GM19043 (cell line): Measurements from ENCODE around the gene ARID3A.

Experiments
- ATAC-seq: cut with Tn5 transposase; IDR thresholded peaks from one replicate; pipeline ENCODE4 v1.9.1; 2021; ENCODE audit warnings: low read depth; ENCODE audit not compliant: unreplicated experiment

Gene ARID3A

DNA sequence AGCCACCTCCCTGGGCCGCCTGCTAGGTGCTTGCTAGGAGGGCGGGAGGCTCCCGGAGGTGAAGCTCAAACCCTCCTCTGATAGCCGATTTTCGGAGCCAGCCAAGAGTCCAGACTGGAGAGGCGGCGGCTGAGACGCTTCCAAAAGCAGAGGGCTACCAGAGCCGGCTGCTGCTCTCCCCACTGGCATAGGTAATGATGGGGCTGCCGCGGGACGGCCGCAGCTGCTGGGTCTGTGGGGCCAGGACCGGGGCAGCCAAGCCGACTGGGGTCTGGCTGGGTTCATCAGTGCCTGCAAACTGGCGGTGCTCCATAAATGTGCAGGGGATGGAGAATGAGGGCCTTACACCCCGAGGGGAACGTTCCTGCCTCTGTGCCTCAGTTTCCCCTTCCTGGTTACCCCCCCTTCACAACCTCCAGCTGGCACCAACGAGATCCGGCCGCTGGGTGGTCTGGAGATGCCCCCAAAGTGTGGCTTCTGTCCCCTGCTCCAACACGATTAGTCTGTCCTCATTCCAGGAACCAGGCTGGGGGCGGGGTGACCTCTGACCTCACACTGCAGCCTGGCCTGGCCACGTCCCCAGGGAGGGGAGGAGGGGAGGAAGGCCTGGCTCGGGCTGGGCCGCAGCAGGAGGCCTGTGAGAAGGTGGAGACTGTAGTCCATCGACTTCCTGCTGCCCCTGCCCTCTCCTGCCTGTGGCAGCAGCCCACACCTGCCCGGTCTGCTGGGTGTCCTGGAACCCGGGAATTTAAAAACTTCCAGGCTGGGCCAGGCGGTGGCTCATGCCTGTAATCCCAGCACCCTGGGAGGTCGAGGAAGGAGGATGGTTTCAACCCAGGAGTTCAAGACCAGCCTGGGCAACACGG, 54.5 kb downstream of the ARID3A start:
- no peak for ATAC-seq

DNA sequence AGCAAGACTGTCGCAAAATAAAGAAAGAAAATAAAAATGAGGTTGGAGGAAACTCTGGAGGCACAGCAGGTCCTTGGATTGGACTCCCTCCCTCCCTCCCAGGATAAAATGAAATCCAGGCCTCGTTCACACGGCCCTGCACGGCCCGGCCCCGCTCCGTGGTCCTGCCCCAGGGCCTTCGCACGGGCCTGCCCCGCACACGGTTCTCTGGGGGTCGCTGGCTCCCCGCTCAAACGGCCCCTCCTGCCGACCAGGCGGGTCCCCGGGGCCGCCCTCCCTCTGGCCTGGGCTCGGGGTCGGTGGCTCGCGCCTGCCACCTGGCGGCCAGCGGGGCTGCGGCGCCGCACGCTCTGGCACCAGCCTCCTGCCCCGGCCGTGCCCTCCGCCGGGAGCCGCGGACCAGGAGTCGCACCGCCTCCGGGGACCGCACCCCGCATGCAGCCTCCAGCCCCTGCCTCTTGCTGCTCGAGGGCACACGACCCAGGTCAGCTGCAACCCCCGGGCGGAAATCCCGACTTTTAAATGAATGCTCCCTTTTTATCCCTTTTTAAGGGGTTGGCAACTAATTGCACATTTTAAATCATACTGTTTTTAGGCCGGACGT, 56.8 kb downstream of the ARID3A start:
- no peak for ATAC-seq

DNA sequence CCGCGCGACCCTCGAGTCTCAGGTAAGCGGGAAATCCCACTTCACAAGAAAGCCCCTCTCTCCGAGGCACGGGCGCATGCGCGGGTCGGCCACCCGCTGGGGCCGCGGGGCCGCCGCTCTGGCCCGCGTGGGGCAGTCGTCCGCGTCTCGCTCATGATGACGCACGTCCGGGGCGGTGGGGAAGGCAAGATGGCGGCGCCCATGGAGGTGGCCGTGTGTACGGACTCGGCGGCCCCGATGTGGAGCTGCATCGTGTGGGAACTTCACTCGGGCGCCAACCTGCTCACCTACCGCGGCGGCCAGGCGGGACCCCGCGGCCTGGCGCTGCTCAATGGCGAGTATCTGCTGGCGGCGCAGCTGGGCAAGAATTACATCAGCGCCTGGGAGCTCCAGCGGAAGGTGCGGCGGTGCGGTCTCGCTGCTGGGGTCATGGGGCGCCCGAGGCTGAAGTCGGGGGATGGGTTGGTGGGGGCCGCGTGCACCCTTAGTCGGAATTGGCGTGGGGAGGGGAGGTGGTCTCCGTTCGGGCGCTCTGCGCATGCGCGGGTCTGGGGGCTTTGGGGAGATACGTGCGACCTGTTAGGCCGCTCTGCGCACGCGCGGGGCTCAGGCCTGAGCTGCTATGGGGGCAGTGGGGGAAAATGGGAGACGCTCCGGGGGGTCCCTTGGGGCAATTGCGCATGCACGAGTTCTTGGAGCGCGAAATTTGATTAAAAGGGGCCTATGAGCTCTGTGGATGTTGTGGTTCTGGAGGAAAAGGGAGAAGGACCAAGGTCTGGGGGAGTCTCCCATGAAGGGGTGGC, 58.5 kb downstream of the ARID3A start, which contains the start of gene WDR18:
Gene WDR18, plus strand, starts transcription at position 181 of the 803 bp plus-strand sequence. Its CDS starts 9 bp downstream, at position 190.
- ATAC-seq: peak; percentile 59

GRCh38 chr19:986083-986482, 60.2 kb downstream of the ARID3A start:
- no peak for ATAC-seq

DNA sequence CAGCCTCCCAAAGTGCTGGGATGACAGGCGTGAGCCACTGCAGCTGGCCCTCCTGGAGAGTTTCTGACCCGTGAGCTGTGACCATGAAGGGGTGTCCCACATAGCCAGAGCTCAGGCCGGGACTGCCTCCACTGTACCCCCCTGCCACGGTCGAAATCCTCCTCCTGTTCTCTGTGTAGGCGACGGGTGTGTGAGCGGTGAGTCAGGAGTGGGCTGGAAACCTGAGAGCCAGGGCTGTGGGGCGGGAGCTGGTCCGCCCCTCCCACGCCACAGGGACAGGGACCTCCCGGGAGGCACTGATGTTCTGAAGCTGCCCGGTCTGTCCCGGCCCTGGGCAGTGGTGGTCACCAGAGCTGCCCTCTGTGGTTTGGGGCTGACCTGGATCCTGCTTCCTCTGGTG, 62.2 kb downstream of the ARID3A start:
- ATAC-seq: no peak

DNA sequence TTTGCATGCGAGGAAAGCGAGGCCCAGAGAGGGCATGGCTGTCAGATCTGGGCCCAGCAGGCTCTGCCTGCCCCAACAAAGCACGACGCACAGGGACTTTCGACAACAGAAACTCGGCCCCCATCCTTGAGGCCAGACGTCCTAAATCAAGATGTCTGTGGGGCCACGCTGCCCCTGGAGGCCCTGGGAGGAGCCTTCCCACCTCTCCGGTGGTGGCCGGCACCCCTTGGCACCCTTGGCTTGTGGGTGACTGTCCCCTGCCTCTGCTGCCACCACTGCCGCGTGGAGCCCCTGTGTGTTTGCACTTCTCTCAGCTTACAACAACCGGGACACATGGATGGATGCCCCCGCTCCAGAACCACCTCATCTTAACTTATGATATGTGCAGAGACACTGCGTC, 62.7 kb downstream of the ARID3A start:
- no peak for ATAC-seq

DNA sequence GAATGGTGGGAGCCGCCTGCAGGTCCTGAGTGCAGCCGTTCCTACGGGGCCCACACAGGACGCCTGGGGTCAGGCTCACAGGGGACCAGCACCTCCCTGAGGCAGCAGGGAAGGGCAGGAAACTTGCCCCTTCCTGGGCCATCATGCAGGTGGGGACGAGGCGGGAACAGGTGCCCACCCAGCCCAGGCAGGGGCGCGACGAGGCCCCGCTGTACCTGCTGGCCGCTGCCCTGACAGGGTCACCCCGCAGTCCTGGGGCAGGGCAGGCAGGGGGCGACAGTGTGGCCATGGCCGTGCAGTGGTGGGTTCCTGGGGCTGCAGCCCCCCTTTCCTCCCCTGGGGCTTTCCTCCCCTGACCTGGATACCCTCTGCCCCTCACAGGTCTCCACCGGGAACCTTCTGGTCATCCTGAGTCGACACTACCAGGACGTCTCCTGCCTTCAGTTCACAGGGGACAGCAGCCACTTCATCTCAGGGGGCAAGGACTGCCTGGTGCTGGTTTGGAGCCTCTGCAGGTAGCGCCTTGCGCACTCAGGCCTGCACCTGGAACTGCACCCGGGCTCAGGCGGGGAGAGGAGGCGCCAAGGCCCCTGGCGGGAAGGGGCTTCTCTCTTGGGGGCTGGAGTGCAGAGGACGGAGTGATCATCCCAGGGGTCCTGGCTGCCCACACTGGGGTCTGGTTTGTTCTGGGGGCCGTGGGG, 63.7 kb downstream of the ARID3A start:
- no peak for ATAC-seq

DNA sequence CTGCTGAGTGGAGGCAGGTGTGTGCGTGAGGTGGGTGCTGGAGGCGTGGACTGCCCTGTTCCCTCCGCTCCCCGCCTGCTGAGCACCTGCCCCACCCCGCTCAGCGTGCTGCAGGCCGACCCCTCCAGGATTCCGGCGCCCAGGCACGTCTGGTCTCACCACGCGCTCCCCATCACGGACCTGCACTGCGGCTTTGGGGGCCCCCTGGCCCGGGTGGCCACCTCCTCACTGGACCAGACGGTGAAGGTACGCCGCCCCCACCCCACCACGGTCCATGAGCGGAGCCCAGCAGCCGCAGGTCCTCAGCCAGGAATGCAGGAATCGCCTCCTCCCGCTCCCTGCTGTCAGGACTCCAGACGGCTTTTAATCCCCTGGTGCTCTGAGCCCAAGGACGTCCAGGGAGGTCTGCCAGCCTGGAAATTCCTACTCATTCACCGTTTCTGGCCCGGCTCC, 64.3 kb downstream of the ARID3A start:
- ATAC-seq: no peak

GRCh38 chr19:990746-991145, 64.9 kb downstream of the ARID3A start:
- no peak for ATAC-seq

GRCh38 chr19:991174-991931, 65.5 kb downstream of the ARID3A start:
- ATAC-seq: no peak

- no peak for ATAC-seq
Observed at GRCh38 chr19:991932-992669, 66.3 kb downstream of the ARID3A start.

DNA sequence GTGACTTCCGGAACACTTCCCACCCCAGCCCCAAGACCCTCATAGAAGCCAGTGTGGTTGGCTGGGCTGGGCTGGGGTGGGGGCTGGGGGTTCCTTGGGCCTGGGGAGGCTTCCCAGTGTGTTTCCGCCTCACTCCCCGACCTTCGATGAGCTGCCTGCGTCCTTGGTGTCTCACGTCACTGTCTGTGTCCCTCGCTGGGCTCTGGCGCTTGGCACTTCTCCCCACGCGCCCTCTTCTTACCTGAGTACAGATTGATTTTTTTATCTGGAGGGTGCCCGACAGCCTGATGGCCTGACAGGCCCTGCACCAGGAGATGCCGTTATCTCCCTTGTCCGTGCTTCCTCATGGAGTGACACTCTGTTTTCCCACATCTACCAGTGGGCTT, 66.8 kb downstream of the ARID3A start:
- ATAC-seq: no peak

DNA sequence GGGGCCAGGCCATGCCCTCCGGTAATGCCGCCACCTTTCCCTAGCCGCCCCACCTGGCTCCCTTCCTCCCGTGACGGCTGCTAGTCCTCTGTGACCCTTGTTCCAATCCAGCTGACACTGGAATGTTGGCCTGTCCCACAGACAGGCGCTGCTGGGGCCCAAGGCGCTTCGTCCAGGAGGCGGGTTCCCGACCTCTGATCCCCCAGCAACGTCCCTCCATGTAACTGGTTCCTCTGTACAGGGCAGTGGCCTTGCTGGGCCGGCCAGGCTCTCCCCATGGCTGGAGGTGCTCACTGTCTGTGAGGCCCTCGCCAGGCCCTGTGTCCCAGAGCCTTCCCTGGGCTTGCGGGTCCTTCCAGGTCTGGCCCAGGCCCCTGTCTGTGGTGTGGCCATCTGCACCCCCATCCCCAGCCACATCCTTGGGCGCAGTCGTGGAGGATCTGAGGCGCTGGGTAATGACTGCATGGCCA, 67.6 kb downstream of the ARID3A start:
- no peak for ATAC-seq

DNA sequence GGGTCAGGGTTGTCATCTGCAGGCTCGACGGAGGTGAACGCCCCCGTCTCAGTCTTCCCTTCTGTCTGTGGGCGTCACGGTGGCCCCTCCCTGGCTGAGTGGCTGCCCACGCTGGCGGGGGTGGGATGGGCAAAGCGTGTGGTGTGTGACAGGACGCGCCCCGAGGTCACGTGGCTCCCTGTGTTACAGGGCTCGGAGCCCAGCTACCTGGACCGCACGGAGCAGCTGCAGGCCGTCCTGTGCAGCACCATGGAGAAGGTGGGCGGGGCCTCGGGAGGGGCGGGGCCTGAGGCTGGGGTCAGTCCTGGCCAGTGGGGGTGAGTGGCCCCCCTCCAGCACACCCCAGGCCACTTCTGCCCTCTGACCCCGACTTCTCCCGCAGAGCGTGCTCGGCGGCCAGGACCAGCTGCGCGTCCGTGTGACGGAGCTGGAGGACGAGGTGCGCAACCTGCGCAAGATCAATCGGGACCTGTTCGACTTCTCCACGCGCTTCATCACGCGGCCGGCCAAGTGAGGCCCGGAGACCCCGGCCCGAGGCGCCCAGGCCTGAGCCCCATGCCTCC, 68.1 kb downstream of the ARID3A start:
- ATAC-seq: no peak

DNA sequence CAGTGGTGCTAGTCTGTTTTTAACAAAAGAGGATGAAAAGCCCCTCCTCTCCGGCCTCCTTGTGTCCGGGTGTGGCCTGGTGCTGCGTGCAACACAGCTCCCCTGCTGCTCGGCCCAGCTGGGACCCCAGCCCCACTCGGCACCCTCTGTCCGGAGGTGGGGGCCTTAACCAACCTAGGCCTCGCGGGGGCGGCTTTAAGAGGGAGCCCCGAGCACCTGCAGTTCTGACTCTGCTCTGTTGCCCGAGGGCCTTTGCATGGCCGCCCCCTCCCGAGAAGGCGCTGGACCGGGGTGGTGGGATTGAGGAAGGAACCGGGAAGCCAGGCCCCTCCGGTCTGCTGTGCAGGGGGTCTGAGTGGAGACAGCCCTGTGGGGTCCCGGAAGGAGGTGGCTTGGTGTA, 68.7 kb downstream of the ARID3A start:
- no peak for ATAC-seq

DNA sequence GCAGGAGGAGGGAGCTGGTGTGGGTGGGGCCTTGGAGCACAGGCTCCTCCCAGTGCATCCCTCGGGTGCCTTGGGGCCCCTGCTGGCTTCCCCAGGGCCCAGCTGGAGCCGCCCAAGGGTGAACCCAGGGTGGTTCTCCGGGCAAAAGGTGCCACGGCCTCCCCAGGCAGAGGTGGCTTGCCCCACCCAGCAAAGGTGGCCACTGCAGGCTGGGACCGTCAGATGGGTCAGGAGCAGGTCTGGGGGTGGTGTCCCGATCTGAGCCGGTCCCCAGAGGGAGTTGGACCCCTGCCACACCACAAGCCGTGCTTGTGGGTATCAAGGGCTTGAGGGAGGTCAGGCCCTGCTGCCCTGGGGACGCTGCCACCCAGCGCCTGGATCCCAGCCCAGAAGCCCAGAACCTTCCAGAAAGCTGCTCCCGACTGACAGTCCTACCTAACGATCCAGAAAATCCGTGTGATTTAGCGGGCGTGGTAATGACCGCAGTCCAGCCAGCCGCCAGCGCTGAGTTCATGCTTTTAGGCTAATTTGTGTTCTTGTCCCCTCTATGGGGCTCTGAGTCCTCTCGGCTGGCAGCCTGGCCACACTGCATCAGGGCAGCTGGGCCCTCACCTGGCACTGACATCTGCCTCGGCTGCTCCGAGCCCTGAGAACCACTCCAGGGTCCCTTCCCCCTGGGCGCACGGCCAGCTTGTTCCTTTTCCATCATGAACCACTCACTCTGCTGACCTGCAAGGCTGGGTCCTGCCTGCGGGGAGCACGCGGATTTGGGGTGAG, 69.4 kb downstream of the ARID3A start:
- no peak for ATAC-seq

DNA sequence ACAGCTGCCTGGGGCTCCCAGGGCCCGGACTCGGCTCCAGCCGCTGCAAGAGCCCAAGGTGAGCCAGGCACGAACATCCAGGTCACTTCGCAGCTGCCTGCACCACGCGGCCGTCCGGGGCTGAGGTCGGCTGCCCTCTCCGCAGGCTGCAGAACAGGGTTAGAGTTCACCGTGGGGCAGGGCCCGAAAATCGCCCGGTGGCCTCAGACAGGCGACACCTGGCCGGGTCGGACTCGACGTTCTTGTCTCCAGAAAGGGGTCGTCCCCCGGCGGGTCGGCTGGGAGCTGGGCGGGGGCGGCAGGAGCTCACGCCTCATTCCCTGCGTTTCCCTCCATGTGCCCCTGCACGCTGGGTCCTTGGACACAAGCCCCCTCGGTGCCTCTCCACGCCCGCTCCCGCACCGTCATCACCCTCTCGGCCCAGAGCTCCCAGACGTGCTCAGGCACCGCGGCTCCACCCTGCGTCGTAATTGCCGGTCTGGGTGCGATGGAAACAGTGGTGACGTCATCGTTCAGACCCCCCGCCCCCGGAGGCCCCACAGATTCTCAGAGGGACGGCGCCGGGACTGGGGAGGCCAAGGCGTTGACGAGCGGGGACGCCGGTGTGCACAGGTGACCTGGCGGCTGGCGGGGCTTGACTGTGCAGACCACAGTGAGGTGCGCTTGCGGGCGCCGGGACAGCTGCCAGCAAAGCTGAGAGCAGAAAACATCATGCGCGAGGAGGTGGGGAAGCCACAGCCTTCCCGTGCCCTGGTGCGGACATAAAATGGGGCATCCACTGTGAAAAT, 70.4 kb downstream of the ARID3A start:
- ATAC-seq: no peak
